NCI-H524 (cell line): ENCODE data around the gene LRRC8E.

ENCODE experiments used
- DNase-seq, 2 experiments: peaks; one replicate each; lab custom pipeline; 2025; lab: John Stamatoyannopoulos, UW

LRRC8E gene

DNA sequence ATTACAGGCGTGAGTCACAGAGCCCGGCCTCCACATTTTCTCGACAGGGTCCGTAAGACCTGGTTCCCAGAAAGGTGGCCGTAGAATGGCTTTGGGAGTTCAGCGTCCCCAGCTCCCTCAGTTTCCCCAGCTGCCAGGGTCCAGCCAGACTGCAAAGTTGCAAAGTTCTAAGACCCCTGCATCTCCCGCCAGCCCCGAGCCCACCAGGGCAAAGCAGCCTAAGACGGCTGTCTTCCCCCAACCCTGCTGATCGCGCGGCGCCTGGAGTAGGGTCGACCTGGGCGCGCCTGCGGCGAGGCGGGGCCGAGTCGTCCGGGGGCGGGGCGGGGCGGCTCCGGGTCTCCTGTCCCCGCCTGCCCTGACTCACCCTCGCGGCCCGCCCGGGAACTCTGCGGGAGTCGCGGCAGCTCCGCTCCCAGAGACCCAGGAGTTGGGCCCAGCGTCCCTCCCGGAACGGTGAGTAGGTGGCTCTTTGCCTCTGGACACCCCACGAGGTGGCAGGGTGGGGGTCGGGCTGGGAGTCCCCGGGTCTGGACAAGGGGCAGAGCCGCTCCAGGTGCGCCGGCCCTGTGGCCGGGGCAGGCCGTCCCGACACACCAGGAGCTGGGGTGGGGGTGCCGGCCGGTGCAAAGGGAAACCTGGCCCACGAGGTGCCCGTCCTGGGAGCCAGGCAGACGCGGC lies at the start of gene LRRC8E:
TSS of gene LRRC8E (plus strand) at position 366 of the 681 bp plus-strand sequence. CDS start 7,094 bp downstream, outside the sequence.
- no peak for DNase-seq

DNA sequence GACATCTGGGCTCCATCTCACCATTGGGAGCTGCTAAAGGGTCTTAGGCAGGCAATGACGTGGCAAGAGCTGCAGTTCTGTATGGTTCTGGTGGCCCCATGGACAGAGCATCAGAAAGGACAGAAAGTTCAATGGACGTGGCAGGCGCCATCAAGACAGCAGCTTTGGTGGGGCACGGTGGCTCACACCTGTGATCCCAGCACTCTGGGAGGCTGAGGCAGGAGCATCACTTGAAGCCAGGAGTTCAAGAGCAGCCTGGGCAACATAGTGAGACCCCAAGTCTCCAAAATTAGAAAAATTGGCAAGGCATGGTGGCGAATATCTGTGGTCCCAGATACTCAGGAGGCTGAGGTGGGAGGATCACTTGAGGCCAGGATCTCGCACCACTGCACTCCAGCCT lies 48.8 kb upstream of the LRRC8E start:
- DNase-seq, result no peak

DNA sequence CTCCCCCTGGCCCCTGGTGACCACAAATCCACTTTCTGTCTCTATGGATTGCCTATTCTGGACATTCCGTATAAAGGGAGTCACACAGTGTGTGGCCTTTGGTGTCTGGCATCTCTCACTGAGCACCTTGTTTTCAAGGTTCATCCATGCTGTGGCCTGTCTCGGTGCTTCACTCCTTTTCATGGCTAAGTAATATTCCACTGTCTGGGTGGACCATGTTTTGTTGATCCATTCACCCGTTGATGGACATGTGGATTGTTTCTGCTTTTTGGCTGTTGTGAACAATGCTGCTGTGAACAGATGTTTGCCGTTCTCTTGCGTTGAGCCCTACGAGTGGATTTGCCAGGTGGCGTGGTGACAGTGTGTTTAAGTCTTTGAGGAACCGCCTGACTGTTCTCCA lies 47.7 kb upstream of the LRRC8E start:
- peak in 1 of 2 experiments; percentile 24 for DNase-seq

DNA sequence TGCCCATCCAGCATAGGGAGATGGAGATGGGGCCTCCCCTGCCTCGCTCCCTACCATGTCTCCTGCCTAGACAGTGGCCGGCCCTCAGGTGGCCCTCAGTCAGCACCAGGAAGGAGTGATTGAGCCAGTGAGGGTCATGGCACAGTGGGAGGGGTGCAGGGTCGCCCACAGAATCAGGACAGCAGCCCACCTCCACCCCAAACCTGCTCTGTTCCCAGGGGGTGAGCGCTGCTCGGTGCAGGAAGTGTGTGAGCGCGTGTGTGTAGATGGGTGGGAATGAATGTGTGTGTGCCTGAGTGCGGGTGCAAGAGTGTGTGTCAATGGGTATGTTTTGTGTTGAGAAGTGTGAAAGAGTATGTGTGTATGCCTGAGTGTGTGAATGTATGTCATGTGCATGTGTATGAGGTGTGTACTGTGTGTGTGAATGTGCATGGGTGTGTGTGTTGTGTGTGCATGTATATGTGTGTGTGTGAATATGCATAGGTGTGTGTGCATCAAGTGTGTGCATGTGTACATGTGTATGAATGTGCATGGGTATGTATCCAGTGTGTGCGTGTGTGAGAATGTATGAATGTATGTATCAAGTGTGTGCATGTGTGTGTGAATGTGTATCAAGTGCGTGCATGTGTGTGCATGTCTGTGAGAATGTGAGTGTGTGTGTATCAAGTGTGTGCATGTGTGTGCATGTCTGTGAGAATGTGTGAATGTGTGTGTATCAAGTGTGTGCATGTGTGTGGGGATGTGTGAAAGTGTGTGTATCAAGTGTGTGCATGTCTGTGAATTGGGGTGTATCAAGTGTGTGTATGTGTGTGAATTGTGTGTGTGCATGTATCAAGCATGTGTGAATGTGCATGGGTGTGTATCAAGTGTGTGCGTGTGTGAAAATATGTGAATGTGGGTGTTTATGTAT lies 46.3 kb upstream of the LRRC8E start:
- no peak for DNase-seq

DNA sequence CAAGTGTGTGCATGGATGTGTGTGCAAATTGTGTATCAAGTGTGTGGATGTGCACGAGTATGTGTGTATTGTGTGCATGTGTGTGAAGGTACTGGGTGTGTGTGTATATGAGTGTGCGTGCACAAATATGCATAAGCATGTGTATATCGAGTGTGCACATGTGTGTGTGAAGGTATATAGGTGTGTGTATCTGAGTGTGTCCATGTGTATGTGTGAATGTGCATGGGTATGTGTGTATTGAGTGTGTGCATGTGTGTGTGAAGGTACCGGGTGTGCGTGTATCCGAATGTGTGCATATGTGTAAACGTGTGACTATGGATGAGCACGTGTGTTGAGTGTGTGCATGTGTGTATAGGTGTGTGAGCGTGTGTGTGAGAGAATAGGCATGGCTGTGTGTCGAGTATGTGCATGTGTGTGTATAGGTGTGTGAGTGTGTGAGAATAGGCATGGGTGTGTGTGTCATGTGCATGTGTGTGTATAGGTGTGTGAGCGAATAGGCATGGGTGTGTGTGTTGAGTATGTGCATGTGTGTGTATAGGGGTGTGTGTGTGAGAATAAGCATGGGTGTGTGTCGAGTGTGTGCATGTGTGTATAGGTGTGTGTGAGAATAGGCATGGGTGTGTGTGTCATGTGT lies 45.5 kb upstream of the LRRC8E start:
- no peak for DNase-seq

DNA sequence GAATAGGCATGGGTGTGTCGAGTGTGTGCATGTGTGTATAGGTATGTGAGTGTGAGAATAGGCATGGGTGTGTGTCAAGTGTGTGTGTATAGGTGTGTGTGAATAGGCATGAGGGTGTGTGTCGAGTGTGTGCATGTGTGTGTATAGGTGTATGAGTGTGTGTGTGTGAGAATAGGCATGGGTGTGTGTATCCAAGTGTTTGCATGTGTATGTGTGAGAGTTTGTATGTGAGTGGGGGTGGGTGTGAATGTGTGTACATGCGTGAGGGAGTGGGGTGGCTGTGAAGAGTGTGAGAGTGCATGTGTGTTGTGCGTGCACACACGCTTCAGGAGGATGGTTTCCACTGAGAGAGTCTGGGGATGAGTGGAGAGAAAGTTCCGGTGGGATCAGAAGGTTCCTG lies 44.8 kb upstream of the LRRC8E start:
- DNase-seq, result no peak

DNA sequence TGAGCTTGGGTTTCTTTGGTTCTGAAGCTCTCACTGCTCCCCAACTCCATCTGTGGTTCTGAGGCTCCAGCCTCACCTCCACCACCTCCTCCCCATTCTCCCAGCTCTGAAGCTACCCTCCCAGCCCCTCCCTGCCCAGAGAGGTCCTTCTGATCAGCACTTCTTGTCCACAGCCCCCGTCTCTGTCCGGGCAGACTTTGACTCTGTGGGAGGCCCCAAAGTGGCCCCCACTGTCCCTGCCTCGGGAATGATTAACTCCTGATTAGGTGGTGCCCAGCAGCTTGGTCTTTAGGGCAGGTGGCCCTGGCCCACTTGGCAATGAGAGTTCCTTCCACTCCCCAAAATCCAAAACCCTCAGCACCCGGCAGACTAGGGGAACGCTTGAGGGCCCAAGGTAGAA lies 43.9 kb upstream of the LRRC8E start:
- DNase-seq, result no peak

DNA sequence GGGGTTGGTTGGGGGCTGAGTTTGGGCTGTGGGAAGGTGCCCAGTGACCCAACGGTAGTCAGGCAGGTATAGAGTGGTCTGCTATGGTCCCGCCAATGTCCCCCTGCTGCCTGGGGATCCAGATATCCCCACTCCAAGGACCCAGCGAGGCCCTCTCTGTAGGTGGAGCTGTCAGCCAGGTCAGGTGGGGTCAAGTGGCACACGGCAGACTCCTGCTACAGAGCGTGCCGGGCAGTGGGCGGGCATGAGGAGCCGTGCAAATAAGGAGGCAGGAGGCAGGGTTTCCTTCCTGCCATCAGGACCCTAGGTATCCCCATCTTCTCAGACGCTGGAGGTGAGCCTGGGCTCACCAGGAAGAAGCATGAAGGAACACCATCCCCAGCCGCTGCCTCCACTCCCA lies 43.4 kb upstream of the LRRC8E start:
- DNase-seq, result no peak

DNA sequence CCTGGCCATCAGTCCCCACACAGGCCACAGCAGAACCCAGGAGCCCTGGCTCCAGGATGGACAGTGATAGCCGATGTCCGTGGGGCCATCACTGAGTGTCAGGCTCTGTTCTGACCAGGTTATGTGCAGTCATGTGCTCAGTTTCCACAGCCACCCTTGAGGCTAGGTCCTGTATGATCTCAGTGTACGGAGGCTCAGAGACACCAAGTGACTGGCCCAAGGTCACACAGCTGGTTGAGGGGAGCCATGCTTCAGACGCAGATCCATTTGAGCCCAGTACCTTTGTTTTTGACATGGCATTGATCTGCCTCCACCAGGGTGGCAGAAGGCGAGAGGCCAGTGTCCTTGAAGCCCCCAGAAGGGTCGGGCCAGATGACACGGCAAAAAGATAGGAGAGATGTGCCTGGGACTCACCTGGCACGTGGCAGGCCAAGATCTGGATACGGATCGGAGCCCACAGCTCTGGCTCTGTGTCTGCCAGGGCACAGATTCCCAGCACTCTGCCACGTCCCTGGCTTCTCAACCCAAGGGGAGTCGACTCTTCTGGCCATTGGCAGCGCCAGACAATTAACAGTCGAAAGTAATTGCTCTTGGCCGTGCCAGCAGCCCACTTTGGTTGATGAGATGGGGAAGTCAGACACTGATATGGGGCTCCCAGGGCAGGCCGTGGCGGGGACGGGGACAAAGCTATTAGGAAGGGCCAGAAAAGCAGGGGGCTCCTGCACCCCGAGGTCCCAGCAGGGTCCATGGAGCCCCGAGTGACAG lies 42.7 kb upstream of the LRRC8E start:
- no peak for DNase-seq

DNA sequence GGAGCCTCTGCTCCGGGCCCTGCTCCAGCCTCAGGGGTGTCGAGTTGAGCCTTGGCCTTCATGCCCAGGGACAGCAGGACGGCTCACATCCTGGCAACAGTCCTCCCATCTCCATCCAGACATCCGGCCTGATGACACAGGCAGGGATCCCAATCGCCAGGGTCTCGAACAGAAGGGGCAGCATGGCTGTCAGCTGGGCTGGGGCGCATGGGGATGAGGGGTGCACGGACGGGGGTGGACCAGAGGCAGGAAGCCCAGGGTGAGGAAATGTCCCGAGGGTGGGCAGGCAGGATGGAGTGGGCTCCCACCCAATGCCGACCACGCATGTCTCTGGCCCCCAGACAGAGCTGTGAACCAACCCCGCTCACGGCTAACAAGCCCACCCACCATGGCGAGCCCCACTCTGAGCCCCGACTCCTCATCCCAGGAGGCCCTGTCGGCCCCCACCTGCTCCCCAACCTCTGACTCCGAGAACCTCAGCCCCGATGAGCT lies 42.1 kb upstream of the LRRC8E start:
- no peak for DNase-seq

DNA sequence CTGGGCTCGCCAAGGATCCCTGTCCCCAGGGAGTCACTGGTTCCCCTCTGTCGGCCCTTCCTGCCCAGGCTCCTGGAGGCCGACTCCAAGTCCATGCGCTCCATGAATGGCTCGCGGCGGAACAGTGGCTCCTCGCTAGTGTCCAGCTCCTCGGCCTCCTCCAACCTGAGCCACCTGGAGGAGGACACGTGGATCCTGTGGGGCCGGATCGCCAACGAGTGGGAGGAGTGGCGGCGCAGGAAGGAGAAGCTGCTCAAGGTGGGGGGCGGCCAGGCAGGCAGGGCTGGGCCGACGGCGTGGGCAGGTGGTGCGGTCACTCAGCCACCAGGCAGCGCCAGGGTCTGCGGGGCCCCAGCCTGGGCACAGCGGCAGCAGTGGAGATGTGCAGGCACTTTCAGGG lies 40.6 kb upstream of the LRRC8E start:
- DNase-seq, result no peak

DNA sequence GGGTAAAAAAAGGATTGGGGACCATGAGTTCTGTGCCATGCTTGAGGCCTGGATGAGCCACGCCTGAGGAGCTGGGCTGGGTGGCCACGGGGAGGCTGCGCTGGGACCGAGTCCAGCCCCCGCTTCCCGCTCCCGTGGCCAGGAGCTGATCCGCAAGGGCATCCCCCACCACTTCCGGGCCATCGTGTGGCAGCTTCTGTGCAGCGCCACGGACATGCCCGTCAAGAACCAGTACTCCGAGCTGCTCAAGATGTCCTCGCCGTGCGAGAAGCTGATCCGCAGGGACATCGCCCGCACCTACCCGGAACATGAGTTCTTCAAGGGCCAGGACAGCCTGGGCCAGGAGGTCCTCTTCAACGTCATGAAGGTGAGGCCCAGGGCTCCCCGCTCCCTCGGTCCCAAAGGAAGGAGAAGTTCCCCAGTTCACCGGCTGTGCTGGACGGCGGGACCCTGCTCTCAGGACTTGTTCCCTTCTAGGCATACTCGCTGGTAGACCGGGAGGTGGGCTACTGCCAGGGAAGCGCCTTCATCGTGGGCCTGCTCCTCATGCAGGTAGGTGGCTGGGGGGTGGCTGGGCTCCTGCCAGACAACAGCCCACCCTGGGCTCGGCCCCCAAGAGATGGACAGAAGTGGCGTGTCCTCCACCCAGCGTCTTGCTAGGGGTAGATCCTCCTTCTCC lies 39.4 kb upstream of the LRRC8E start:
- no peak for DNase-seq

DNA sequence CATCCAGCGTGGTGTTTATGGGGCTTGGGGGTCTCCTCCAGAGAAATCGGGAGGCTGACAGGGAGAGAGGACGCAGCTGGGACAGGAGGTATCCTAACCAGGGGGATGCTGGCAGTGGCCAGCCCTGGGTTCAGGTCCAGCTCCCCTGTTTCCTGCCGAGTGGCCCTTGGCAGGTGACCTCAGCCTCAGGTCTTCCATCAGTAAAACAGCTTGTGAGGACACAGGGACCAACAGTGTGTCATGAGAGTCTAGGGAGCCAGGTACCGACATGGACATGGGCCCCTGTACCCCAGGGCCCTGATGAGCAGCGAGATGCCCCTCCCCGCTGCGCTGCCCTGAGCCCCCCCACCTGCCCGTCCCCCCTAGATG lies 38.7 kb upstream of the LRRC8E start:
- no peak for DNase-seq

DNA sequence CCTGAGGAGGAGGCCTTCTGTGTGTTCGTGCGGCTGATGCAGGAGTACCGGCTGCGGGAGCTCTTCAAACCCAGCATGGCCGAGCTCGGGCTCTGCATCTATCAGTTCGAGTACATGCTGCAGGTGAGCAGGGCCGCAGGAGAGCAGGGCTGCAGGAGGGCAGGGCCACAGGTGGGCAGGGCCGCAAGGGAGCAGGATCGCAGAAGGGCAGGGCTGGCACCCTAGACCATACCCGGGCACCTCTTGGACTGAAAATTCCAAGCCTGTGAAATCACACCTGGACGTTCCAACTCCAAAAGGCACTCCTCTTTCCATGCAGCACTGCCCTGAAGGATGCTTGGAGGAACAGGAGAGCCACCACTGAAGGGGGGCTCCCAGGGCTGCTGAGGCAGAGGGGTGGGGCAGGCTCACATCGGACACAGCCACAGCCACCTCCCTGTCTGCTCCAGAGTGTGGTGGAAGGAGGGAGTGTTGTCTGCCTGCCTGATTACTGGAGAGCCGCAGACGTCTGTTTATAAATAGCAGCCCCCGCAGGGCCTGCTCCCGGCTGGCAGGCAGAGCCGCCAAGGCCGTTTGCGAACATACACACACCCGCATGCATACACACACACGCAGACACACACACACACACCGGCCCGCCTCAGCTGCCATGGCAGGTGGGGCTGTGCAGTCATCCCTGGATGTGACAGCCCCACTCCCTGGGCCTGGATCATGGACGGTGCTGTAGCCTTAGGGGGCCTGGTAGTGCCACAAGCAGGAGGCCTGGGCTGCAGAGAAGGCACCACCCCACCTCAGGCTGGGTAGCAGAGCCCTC lies 38.1 kb upstream of the LRRC8E start:
- no peak for DNase-seq

DNA sequence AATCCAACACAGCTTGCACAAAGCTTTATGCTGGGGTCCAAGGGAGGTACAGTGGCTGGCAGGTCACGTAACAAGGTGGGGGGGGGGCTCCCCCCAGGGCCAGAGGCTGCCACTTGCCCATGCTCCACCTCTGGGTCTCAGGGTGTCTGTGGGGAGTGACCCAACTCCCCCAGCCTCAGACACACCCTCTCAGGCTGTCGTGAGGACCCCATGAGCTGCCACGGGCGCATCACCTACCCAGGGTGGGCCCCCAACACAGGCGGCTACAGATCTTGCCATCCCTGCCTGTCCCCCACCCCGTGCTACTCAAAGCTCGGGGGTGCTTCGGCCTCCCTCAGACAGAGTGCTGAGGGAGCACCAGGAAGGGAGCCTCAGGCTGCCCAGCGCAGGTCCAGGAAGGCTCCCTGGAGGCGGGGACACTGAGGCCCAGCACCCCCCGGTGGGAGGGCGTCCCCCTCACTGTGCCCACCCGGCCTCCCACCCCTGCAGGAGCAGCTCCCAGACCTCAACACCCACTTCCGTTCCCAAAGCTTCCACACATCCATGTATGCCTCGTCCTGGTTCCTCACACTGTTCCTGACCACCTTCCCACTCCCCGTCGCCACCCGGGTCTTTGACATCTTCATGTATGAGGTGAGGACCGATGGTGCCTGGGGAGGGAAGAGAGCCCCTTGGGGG lies 37.2 kb upstream of the LRRC8E start:
- no peak for DNase-seq

DNA sequence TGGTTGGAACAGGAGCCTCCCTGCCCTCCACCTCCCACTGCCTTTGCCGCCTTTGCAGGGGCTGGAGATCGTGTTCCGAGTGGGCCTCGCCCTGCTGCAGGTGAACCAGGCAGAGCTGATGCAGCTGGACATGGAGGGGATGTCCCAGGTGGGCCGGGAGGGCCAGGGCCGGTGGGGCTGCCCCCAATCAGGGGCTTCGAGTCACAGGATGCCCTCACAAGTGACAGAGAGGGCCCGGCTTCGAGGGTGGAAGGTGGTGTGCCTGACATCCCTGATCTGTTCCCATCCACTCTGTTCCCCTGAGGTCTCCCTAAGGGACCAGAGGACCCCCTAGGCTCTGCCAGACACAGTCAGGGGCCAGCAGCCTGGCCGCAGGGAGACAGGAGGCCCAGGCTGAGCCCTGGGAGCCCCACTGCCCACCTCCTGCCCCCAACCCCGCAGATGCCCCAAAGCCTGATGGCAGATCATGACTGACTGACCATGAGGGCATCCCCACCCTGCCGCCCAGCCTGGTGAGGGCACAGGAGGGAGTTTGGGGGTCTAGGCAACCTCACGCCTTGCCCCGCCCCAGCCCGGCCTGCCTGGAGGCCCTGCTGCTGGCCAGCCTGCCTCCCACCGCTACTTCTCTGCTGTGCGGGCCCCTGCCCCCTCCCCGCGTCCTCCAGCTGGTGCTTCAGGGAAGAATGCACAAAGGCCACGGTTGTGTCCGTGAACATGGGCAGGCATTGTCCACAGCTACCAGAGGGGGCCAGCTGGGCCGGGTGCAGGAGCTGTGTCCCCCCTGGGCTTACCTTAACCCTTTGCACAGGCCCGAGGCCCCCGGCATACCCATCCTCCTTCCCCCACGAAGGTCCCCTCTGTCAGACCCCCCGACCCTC lies 36.4 kb upstream of the LRRC8E start:
- no peak for DNase-seq

DNA sequence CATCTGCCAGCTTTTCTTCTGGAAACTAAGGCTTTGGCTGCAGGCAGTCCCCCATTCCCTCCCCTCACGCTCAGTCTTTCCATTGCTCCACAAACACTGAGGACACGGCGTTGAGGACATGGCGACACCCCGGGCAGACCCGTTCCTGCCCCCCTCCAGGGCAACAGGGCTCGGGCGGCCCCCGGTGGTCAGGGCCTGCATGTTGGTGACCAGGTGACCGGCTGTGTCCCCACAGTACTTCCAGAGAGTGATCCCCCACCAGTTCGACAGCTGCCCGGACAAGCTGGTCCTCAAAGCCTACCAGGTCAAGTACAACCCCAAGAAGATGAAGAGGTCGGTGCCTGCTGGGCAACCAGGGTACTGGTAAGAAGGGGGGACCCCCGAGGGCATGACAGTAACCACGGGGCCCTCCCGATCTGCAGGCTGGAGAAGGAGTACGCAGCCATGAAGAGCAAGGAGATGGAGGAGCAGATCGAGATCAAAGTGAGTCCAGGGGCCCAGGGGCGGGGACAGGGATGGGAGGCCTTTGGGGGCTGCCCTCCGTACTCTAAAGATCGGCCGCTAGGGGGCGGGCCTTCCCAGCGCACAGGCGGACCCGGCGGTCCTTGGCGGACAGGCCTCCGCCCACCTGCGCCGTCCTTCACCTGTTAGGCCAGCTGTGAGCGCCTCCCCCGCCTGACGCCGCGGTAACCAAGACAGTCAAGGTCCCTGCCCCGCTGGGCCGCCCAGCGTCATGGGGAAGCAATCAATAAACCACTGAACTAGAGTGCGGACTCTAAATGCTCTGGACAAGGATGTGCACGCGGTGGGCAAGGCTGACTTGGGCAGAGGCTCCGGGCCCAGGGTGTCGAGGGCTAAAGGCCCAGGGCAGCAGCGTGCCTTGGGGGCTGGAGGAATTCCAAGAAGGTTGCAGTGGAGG lies 35.2 kb upstream of the LRRC8E start:
- DNase-seq, result peak; percentile 61 to 79

DNA sequence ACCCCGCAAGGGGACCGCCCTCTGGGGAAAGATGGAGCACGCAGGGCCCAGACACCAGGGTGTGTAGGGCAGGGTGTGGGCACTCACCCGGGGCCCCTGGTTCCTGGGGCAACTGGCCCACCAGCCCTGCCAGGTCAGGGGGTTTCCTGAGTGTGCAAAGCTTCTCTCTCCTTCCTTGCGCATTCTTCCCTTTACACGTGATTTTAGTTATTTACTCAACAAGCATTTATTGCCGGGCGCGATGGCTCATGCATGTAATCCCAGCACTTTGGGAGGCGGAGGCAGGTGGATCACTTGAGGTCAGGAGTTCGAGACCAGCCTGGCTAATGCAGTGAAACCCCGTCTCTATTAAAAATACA lies 34.6 kb upstream of the LRRC8E start:
- DNase-seq, result no peak
